ENCODE measurements around the gene RASGRF1.

Gene RASGRF1

DNA sequence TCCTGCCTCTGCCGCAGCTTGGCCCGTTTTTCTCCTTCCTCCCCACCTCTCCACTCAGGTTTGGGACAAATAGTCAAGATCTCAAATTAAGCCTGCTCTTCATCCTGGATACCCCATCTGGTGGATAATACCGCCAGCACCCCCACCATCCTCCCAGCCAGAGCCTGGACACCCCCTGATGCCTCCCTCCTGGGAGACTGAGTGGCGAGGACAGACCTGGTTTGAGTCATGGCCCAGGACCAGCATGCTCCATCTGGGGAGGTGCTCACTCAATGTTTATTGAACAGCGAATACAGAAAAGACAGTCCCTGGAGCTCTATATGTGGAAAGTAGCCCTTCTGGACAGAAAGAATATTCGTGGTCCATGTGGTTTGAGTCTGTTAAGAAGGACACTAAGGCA is 169.1 kb downstream of the RASGRF1 start:
- Histone ChIP-seq H3K9ac (ENCODE audit: insufficient read length) (no peak overlapping the region), H3K4me3 (no peak overlapping the region), H3K9me3 (ENCODE audit: low read depth, low read length) (no peaks in the 10 kb centered on the region), H3K27ac (no peak overlapping the region), H3K36me3 (ENCODE audit: insufficient read depth, low read length) (peaks cover 50% of the 10 kb centered on the region)
- no peak for TF ChIP-seq POLR2AphosphoS5 (IDR thresholded peaks at IDR 0.05; ENCODE audit: borderline replicate concordance, low read depth, low read length)
- TF ChIP-seq EZH2 (IDR thresholded peaks at IDR 0.05), result no peak
- no peak for TF ChIP-seq FOXP2 (optimal IDR thresholded peaks at IDR 0.05; ENCODE audit: control extremely low read depth, extremely low read length, insufficient read depth)
- no peak for DNase-seq (ENCODE audit: low read depth, low spot score)

DNA sequence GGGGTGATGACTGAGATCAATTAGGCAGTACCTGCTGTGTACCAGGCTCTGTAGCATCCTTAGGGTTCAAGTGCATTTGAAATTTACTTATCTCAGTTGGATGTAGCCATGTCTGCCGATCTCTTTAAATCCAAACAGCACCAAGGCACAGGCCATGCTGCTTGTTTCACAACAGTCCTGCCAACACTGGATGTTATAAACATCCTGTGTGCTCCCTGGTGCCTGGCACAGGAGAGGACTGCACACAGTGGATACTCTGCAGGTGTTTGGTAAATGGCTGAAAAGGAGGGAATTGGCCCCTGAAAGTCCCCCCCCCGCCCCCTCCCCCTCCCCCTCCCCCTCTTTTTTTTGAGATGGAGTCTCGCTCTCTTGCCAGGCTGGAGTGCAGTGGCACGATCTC is 172.7 kb downstream of the RASGRF1 start:
- TF ChIP-seq EZH2 (IDR thresholded peaks at IDR 0.05) (no peak), POLR2AphosphoS5 (IDR thresholded peaks at IDR 0.05; ENCODE audit: borderline replicate concordance, low read depth, low read length) (no peak), FOXP2 (optimal IDR thresholded peaks at IDR 0.05; ENCODE audit: control extremely low read depth, extremely low read length, insufficient read depth) (no peak)
- H3K36me3 ChIP-seq (ENCODE audit: insufficient read depth, low read length), result peaks cover 61% of the 10 kb centered on the region
- no peak overlapping the region for H3K27ac ChIP-seq
- H3K9me3 ChIP-seq (ENCODE audit: low read depth, low read length), result no peaks in the 10 kb centered on the region
- DNase-seq (ENCODE audit: low read depth, low spot score), result no peak
- no peak overlapping the region for H3K9ac ChIP-seq (ENCODE audit: insufficient read length)
- no peak overlapping the region for H3K4me3 ChIP-seq

DNA sequence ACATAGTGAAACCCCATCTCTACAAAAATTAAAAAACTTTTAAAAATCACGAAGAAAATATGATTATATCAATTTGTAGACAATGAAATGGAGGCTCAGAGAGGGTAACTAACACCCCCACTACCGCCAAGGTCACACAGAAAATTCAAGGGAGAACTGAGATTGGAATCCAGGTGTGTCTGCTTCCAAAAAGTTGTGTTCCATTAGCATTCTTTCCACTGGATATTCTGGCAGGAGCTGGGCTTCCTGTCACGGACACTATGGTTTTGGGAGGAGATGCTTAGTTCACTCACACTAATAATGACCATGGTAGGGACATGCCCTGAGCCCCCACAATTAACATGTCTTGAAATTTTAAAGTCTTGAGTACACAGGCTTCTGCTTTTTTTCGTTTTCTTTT is 174.5 kb downstream of the RASGRF1 start:
- no peak for TF ChIP-seq FOXP2 (optimal IDR thresholded peaks at IDR 0.05; ENCODE audit: control extremely low read depth, extremely low read length, insufficient read depth)
- no peak for TF ChIP-seq EZH2 (IDR thresholded peaks at IDR 0.05)
- TF ChIP-seq POLR2AphosphoS5 (IDR thresholded peaks at IDR 0.05; ENCODE audit: borderline replicate concordance, low read depth, low read length), result no peak
- no peak for DNase-seq (ENCODE audit: low read depth, low spot score)
- Histone ChIP-seq H3K36me3 (ENCODE audit: insufficient read depth, low read length) (peaks cover 61% of the 10 kb centered on the region), H3K9me3 (ENCODE audit: low read depth, low read length) (no peaks in the 10 kb centered on the region), H3K27ac (no peak overlapping the region), H3K9ac (ENCODE audit: insufficient read length) (no peak overlapping the region), H3K4me3 (no peak overlapping the region)

DNA sequence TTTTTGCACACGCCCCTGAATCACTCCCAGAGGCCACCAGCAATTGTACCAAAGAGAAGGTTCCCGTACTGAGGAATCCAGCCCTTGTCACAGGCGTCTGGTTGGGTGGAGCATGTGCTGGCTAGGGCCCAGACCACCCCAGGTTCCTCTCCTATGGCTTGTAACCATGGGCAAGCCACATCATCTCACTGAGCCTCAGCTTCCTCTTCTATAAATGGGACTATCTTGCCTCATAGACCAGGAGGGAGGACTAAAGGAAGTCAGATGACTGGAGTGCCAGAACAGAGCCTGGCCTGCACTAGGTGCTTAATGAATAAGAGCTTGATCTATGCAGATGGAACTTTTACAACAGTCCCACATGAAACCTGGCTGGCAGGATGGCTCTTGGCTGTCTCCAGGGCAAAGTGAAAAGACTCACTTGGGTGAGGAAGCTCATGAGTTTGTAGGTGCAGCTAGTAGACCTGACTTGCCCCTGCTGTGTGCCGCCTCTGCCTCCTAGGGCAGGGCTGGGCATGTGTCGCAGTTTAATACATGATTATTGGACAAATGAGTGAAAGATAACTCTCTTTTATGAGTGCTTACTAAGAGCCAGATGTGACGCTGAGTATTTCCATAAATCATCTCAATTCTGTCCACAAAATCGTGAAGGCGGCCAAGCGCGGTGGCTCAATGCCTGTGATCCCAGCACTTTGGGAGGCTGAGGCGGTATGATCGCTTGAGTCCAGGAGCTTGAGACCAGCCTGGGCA is 175.1 kb downstream of the RASGRF1 start:
- H3K9ac ChIP-seq (ENCODE audit: insufficient read length), result no peak overlapping the region
- H3K4me3 ChIP-seq, result no peak overlapping the region
- TF ChIP-seq POLR2AphosphoS5 (IDR thresholded peaks at IDR 0.05; ENCODE audit: borderline replicate concordance, low read depth, low read length) (no peak), FOXP2 (optimal IDR thresholded peaks at IDR 0.05; ENCODE audit: control extremely low read depth, extremely low read length, insufficient read depth) (no peak), EZH2 (IDR thresholded peaks at IDR 0.05) (no peak)
- no peak for DNase-seq (ENCODE audit: low read depth, low spot score)
- no peak overlapping the region for H3K27ac ChIP-seq
- H3K9me3 ChIP-seq (ENCODE audit: low read depth, low read length), result no peaks in the 10 kb centered on the region
- peaks cover 61% of the 10 kb centered on the region for H3K36me3 ChIP-seq (ENCODE audit: insufficient read depth, low read length)

DNA sequence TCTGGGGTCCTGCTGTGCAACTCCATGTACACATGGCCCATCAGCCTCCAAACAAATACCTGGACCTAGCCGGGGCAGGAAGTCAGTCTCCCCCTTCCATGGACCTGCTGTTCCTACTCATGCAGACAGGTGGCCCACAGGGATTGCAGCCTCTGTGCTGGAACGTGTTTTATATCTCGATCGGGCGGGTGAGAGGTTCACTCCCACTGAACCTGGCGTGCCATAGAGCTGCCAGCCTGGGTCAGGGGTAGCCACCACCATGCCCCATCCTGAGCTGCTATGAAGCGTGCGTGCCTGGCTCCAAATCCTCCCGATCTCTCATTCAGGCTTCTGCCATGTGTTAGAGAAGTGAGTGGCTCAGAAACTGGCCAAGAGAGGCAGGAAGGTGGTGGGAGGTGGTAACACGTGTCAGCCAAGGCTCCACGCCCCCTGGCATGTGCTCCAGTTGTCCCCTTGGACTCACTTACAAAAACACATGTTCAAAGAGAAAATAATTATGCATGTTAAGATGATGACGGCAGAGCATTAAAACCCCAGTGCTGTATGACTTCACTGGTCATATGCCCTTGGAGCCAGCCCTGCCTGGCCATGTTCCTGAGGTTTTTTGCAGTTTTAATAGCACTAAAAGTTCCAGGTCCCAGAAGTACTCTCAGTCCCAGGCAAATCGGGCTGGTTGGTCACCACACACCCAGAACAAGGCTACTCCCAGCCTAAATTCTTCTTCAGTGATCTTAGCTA is 176.4 kb downstream of the RASGRF1 start:
- H3K36me3 ChIP-seq (ENCODE audit: insufficient read depth, low read length), result peaks cover 64% of the 10 kb centered on the region
- no peak overlapping the region for H3K4me3 ChIP-seq
- no peak for DNase-seq (ENCODE audit: low read depth, low spot score)
- H3K9ac ChIP-seq (ENCODE audit: insufficient read length), result no peak overlapping the region
- no peak overlapping the region for H3K27ac ChIP-seq
- H3K9me3 ChIP-seq (ENCODE audit: low read depth, low read length), result no peaks in the 10 kb centered on the region
- TF ChIP-seq POLR2AphosphoS5 (IDR thresholded peaks at IDR 0.05; ENCODE audit: borderline replicate concordance, low read depth, low read length), result no peak
- TF ChIP-seq EZH2 (IDR thresholded peaks at IDR 0.05), result no peak
- TF ChIP-seq FOXP2 (optimal IDR thresholded peaks at IDR 0.05; ENCODE audit: control extremely low read depth, extremely low read length, insufficient read depth), result no peak

DNA sequence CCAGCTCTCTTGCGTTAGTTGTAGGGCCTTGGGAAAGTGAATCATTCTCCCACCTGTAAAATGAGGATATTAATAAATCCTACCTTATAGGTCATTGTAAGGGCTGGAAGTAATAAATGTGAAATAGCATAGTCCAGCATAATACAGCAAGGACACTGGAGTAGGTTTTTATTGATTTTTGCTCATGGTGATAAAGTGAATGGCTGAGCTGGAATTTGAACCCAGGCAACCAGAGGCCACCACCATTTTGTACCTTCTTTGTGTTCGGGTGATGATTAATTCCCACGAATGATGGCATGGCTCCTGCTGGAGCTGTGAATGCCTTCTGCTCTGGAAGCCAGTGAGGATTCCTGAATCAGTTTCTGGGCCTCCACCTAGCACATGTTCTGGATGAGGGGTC is 177.6 kb downstream of the RASGRF1 start:
- H3K4me3 ChIP-seq, result no peak overlapping the region
- no peak overlapping the region for H3K9ac ChIP-seq (ENCODE audit: insufficient read length)
- no peak for DNase-seq (ENCODE audit: low read depth, low spot score)
- H3K36me3 ChIP-seq (ENCODE audit: insufficient read depth, low read length), result peaks cover 64% of the 10 kb centered on the region
- no peaks in the 10 kb centered on the region for H3K9me3 ChIP-seq (ENCODE audit: low read depth, low read length)
- no peak overlapping the region for H3K27ac ChIP-seq
- TF ChIP-seq POLR2AphosphoS5 (IDR thresholded peaks at IDR 0.05; ENCODE audit: borderline replicate concordance, low read depth, low read length) (0 out of 2 replicates have a peak, but pooled peaks have one; percentile 12), FOXP2 (optimal IDR thresholded peaks at IDR 0.05; ENCODE audit: control extremely low read depth, extremely low read length, insufficient read depth) (no peak)

DNA sequence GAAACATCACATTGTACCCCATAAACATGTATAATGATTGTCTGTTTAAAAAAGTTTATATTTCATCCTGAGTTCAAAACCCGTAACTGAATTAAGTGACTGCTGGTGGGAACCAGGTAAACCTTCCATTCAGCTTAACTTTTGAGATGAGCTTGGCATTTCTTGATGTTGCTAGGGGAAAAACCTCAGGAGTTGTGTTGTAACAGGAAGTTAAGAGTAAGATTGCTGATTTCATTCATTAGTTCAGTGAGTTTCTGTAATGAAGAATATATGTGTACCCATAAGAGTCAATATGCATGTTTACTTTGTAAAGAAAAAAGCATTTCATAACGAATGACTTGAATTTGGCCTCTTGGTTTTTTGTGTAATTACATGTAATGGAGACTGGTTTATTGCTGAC is 178.3 kb downstream of the RASGRF1 start:
- H3K9ac ChIP-seq (ENCODE audit: insufficient read length), result no peak overlapping the region
- 0 out of 2 replicates have a peak overlapping the region, but pooled peaks have one; percentile 36 for H3K27ac ChIP-seq
- no peak overlapping the region for H3K4me3 ChIP-seq
- H3K9me3 ChIP-seq (ENCODE audit: low read depth, low read length), result no peaks in the 10 kb centered on the region
- peaks cover 62% of the 10 kb centered on the region for H3K36me3 ChIP-seq (ENCODE audit: insufficient read depth, low read length)
- no peak for TF ChIP-seq POLR2AphosphoS5 (IDR thresholded peaks at IDR 0.05; ENCODE audit: borderline replicate concordance, low read depth, low read length)
- TF ChIP-seq EZH2 (IDR thresholded peaks at IDR 0.05), result no peak
- no peak for TF ChIP-seq FOXP2 (optimal IDR thresholded peaks at IDR 0.05; ENCODE audit: control extremely low read depth, extremely low read length, insufficient read depth)
- DNase-seq (ENCODE audit: low read depth, low spot score), result no peak

DNA sequence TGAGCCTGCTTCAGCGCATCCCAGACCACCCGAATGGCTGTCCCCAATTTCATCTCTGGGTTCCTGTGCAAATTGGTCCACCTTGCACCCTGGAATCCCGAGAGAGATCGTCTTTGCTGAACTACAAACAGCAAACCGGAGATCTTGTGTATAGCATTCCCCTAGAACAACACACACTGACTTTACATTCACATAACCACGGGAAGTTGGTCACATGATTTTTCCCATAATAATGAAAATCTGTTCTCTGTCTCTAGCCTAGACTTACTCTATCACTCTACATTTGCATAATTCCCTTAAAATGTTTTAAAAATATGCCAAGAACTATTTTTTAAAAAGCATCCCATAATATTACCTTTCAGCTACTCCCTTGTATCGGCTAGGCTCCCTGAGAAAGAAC is 180.3 kb downstream of the RASGRF1 start:
- no peaks in the 10 kb centered on the region for H3K9me3 ChIP-seq (ENCODE audit: low read depth, low read length)
- H3K27ac ChIP-seq, result no peak overlapping the region
- H3K9ac ChIP-seq (ENCODE audit: insufficient read length), result no peak overlapping the region
- peaks cover 83% of the 10 kb centered on the region for H3K36me3 ChIP-seq (ENCODE audit: insufficient read depth, low read length)
- no peak overlapping the region for H3K4me3 ChIP-seq
- no peak for DNase-seq (ENCODE audit: low read depth, low spot score)
- TF ChIP-seq FOXP2 (optimal IDR thresholded peaks at IDR 0.05; ENCODE audit: control extremely low read depth, extremely low read length, insufficient read depth) (no peak), EZH2 (IDR thresholded peaks at IDR 0.05) (no peak), POLR2AphosphoS5 (IDR thresholded peaks at IDR 0.05; ENCODE audit: borderline replicate concordance, low read depth, low read length) (no peak)

All from SK-N-MC (cell line).